Middle frontal gyrus (tissue), 1 donor: Measurements from ENCODE around the gene TOR2A.
A peak's percentile ranks its signal among the peaks of the same experiment; 100 is the strongest.

Source experiments
- DNase-seq: peaks from one replicate; pipeline ENCODE4 v3.0.0-alpha.2; 2015; ENCODE audit warnings: low spot score; ENCODE audit errors: extremely low spot score

Gene TOR2A

GRCh38 chr9:127700140-127700539 is 35.0 kb downstream of the TOR2A start:
- DNase-seq = no peak

- DNase-seq = peak; percentile 99
Measured at GRCh38 chr9:127698985-127699670, 36.0 kb downstream of the TOR2A start.

- no peak for DNase-seq
Measured at GRCh38 chr9:127698386-127698785, 36.7 kb downstream of the TOR2A start.

- no peak for DNase-seq
Measured at GRCh38 chr9:127697575-127697974, 37.5 kb downstream of the TOR2A start.

GRCh38 chr9:127694890-127695720 is 40.0 kb downstream of the TOR2A start:
- no peak for DNase-seq

- no peak for DNase-seq
Measured at GRCh38 chr9:127693697-127694096, 41.4 kb downstream of the TOR2A start.

- no peak for DNase-seq
Measured at GRCh38 chr9:127693143-127693542, 42.0 kb downstream of the TOR2A start.

- no peak for DNase-seq
Measured at GRCh38 chr9:127692071-127692470, 43.0 kb downstream of the TOR2A start.

- DNase-seq = no peak
Measured at GRCh38 chr9:127690735-127691134, 44.4 kb downstream of the TOR2A start.

- DNase-seq = no peak
Measured at GRCh38 chr9:127689329-127690000, 45.6 kb downstream of the TOR2A start.

- DNase-seq = no peak
Measured at GRCh38 chr9:127686461-127687393, 48.4 kb downstream of the TOR2A start.

GRCh38 chr9:127684576-127684975 is 50.5 kb downstream of the TOR2A start:
- no peak for DNase-seq

GRCh38 chr9:127683723-127684122 is 51.4 kb downstream of the TOR2A start:
- no peak for DNase-seq

GRCh38 chr9:127682351-127683136 is 52.5 kb downstream of the TOR2A start:
- no peak for DNase-seq
